Measurements from ENCODE around the gene TCF3. TPM values are rescaled to one million over a fixed set of nuclear protein-coding genes. Genes with fewer than 3 reads are reported as not detected.

TCF3 gene
- total RNA-seq, 1 experiment from 2014 or later, result 208 TPM

DNA sequence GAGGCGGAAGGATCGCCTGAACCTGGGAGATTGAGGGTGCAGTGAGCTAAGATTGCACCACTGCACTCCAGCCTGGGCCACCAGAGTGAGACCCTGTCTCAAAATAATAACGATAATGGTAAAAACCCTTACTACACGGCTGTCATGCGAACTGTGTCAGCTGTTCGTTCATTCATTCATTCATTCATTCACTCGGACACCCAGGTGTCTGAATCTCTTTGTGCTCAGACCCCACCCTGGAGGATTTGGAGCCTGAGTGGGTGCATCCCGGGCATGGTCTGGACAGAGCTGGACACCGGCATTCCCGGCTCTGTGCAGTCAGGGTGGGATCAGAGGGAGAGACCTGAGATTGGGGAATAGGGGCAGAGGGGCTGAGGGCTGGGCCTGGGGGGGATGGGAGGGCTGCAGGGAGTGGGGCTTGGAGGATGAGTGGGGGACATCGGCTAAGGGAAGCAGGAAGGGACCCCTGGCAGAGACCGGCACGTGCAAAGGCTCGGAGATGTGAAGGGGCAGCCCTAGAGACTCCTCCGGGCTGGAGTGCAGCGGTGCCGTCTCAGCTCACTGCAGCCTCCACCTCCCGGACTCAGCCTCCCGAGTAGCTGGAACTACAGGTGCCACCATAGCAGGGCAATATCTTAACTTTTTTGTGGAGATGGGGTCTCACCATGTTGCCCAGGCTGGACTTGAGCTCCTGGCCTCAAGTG lies 31.6 kb upstream of the TCF3 start:
- BruUV-seq (replicated peaks), result no TSS peak
- intact Hi-C loops (cut with micrococcal nuclease), result no loop called here
- no peak for ATAC-seq
- H3K36me3 ChIP-seq (ENCODE audit: control insufficient read depth in 1 of 2, insufficient read depth in 2 of 2, low read length in 2 of 2), result no peaks in the 10 kb centered on the region
- H3K9me2 ChIP-seq (ENCODE audit: insufficient read depth), result no peaks in the 10 kb centered on the region
- no peak overlapping the region for H3K4me2 ChIP-seq (ENCODE audit: low read length)
- POLR2A ChIA-PET, result no interaction called here
- no peaks in the 10 kb centered on the region for H3K79me2 ChIP-seq (ENCODE audit: insufficient read depth, low read length)
- TF ChIP-seq ELF1 (IDR thresholded peaks at IDR 0.05; ENCODE audit: borderline replicate concordance, low read depth) (no peak), RAD21 (IDR thresholded peaks at IDR 0.05; ENCODE audit: low read depth) (no peak), EZH2phosphoT487 (IDR thresholded peaks at IDR 0.05; ENCODE audit: borderline replicate concordance) (no peak), ATF3 (IDR thresholded peaks at IDR 0.05) (no peak), FOSL1 (IDR thresholded peaks at IDR 0.05; ENCODE audit: low read depth) (no peak), CBX3 (IDR thresholded peaks at IDR 0.05; ENCODE audit: low read depth) (no peak), EGR1 (IDR thresholded peaks at IDR 0.05; ENCODE audit: low read depth) (no peak), EZH2 (IDR thresholded peaks at IDR 0.05) (no peak), ZNF274 (IDR thresholded peaks at IDR 0.05; ENCODE audit: low read depth, low read length) (no peak), POLR2AphosphoS5 (IDR thresholded peaks at IDR 0.05; ENCODE audit: low read depth, low read length) (no peak)
- TF ChIP-seq, protein P1, sequence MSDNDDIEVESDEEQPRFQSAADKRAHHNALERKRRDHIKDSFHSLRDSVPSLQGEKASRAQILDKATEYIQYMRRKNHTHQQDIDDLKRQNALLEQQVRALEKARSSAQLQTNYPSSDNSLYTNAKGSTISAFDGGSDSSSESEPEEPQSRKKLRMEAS (IDR thresholded peaks at IDR 0.05), result no peak
- no peaks in the 10 kb centered on the region for H3K27me3 ChIP-seq (ENCODE audit: insufficient read depth, low read length)
- peaks cover 0 to 7% of the 10 kb centered on the region in 2 experiments; a peak in 2 of 4 replicates for H3K4me1 ChIP-seq (ENCODE audit: control insufficient read depth in 1 of 2, insufficient read depth in 2 of 2, low read length in 2 of 2)
- H3K9me3 ChIP-seq (ENCODE audit: control insufficient read depth in 1 of 2, insufficient read depth in 1 of 2, low read depth in 1 of 2, low read length in 2 of 2), result no peaks in the 10 kb centered on the region
- no peaks in the 10 kb centered on the region for H4K20me1 ChIP-seq (ENCODE audit: insufficient read depth)
- H2AFZ ChIP-seq (ENCODE audit: low read depth, low read length, poor library complexity, severe bottlenecking), result no peak overlapping the region
- no peak overlapping the region for H3K27ac ChIP-seq (ENCODE audit: low read depth, low read length)
- no peak overlapping the region for H3K9ac ChIP-seq (ENCODE audit: low read length)
- RAD21 ChIA-PET (ENCODE audit: low non-redundant PET in 1 of 2, low total read pairs in 2 of 2, uncharacterized antibody in 2 of 2, unreplicated experiment in 2 of 2), result no interaction called here
- DNase-seq (ENCODE audit: low read depth, low spot score), result no peak
- CTCF ChIA-PET, result interaction anchor here (1.0 kb wide), 1 partner anchor 12 kb away, joined by 3 read pairs; no protein-coding TSS in a partner anchor
- no peak overlapping the region for H3K4me3 ChIP-seq (replicated peaks in 1 of 2; ENCODE audit: low read depth in 1 of 2, low read length in 2 of 2)

Data from HCT116 (cell line).